H9 (cell line): ENCODE data around the gene UBASH3A. TPM values are rescaled to one million over a fixed set of nuclear protein-coding genes. Genes with fewer than 3 reads are reported as not detected.

ENCODE experiments used
- DNase-seq: peaks from one replicate; pipeline ENCODE4 v3.0.0-alpha.2; 2017
- H2AFZ ChIP-seq: one replicate; pipeline ENCODE4 v1.6.1; 2013; ENCODE audit warnings: mild to moderate bottlenecking, low read length, control low read depth, moderate library complexity
- H2AK5ac ChIP-seq: 2 replicates; pipeline ENCODE4 v1.6.1; 2013; ENCODE audit warnings: low read length, control low read depth, mixed read lengths; ENCODE audit not compliant: insufficient read length
- H2BK120ac ChIP-seq: one replicate; pipeline ENCODE4 v1.6.1; 2013; ENCODE audit warnings: low read depth, mild to moderate bottlenecking, low read length, control low read depth, inconsistent platforms; ENCODE audit not compliant: poor library complexity, severe bottlenecking
- H2BK12ac ChIP-seq: 2 replicates; pipeline ENCODE4 v1.6.1; 2013; ENCODE audit warnings: low read length, control low read depth, mixed read lengths, low read depth; ENCODE audit not compliant: insufficient read length
- H2BK15ac ChIP-seq: 2 replicates; pipeline ENCODE4 v1.6.1; 2013; ENCODE audit warnings: low read depth, low read length, control low read depth
- H2BK20ac ChIP-seq: one replicate; pipeline ENCODE4 v1.6.1; 2013; ENCODE audit warnings: low read depth, mild to moderate bottlenecking, low read length, control low read depth, inconsistent platforms; ENCODE audit not compliant: poor library complexity, severe bottlenecking
- H2BK5ac ChIP-seq: 2 replicates; pipeline ENCODE4 v1.6.1; 2013; ENCODE audit warnings: low read length, control low read depth, mixed read lengths; ENCODE audit not compliant: insufficient read length
- H3K14ac ChIP-seq: 2 replicates; pipeline ENCODE4 v1.6.1; 2013; ENCODE audit warnings: low read length, control low read depth; ENCODE audit not compliant: insufficient read depth
- H3K18ac ChIP-seq: 2 replicates; pipeline ENCODE4 v1.6.1; 2013; ENCODE audit warnings: low read depth, mild to moderate bottlenecking, mixed read lengths, low read length, control low read depth; ENCODE audit not compliant: insufficient read length
- H3K23ac ChIP-seq: 2 replicates; pipeline ENCODE4 v1.6.1; 2013; ENCODE audit warnings: low read length, control low read depth, mixed read lengths, low read depth; ENCODE audit not compliant: insufficient read length
- H3K23me2 ChIP-seq: 2 replicates; pipeline ENCODE4 v1.6.1; 2013; ENCODE audit warnings: low read depth, mild to moderate bottlenecking, mixed read lengths, low read length, control low read depth; ENCODE audit not compliant: insufficient read length, poor library complexity, severe bottlenecking
- H3K27ac ChIP-seq: 2 replicates; pipeline ENCODE4 v1.5.1; 2013; ENCODE audit warnings: low read length, control low read depth, mixed read lengths, low read depth; ENCODE audit not compliant: insufficient read length
- H3K27me3 ChIP-seq: 2 replicates; pipeline ENCODE4 v1.6.1; 2013; ENCODE audit warnings: low read length, control low read depth, inconsistent platforms; ENCODE audit not compliant: insufficient read depth
- H3K4ac ChIP-seq: 2 replicates; pipeline ENCODE4 v1.6.1; 2013; ENCODE audit warnings: low read depth, mild to moderate bottlenecking, control low read depth, inconsistent platforms, low read length, moderate library complexity
- H3K4me1 ChIP-seq: 2 replicates; pipeline ENCODE4 v1.6.1; 2013; ENCODE audit warnings: low read length, control low read depth, inconsistent platforms; ENCODE audit not compliant: insufficient read depth
- H3K4me2 ChIP-seq: 2 replicates; pipeline ENCODE4 v1.6.1; 2013; ENCODE audit warnings: low read length, control low read depth, mixed read lengths; ENCODE audit not compliant: insufficient read length, insufficient read depth
- H3K56ac ChIP-seq: 2 replicates; pipeline ENCODE4 v1.6.1; 2013; ENCODE audit warnings: low read depth, mild to moderate bottlenecking, mixed read lengths, low read length, control low read depth; ENCODE audit not compliant: insufficient read length
- H3K79me1 ChIP-seq: 2 replicates; pipeline ENCODE4 v1.6.1; 2013; ENCODE audit warnings: low read depth, mild to moderate bottlenecking, moderate library complexity, low read length, control low read depth, inconsistent platforms; ENCODE audit not compliant: insufficient read depth, poor library complexity, severe bottlenecking
- H3K79me2 ChIP-seq: 2 replicates; pipeline ENCODE4 v1.6.1; 2013; ENCODE audit warnings: low read length, control low read depth, inconsistent platforms; ENCODE audit not compliant: insufficient read depth
- H3K9ac ChIP-seq: 2 replicates; pipeline ENCODE4 v1.6.1; 2013; ENCODE audit warnings: low read length, control low read depth, mixed read lengths; ENCODE audit not compliant: insufficient read length; ENCODE audit errors: extremely low read depth
- H3K9me3 ChIP-seq: one replicate; pipeline ENCODE4 v1.6.1; 2013; ENCODE audit warnings: low read depth, low read length, inconsistent platforms; ENCODE audit not compliant: control insufficient read depth
- H3T11ph ChIP-seq: one replicate; pipeline ENCODE4 v1.6.1; 2013; ENCODE audit warnings: mild to moderate bottlenecking, low read length, control low read depth, inconsistent platforms
- H4K20me1 ChIP-seq: one replicate; pipeline ENCODE4 v1.6.1; 2013; ENCODE audit not compliant: control insufficient read depth, insufficient read length, insufficient read depth
- H4K5ac ChIP-seq: 2 replicates; pipeline ENCODE4 v1.6.1; 2013; ENCODE audit warnings: low read depth, mild to moderate bottlenecking, mixed read lengths, low read length, control low read depth; ENCODE audit not compliant: insufficient read length
- H4K8ac ChIP-seq: replicated peaks from 2 replicates; pipeline ENCODE4 v1.6.1; 2013; ENCODE audit warnings: low read length, control low read depth, mixed read lengths, low read depth; ENCODE audit not compliant: insufficient read length
- H4K91ac ChIP-seq: 2 replicates; pipeline ENCODE4 v1.6.1; 2013; ENCODE audit warnings: low read depth, mild to moderate bottlenecking, moderate library complexity, mixed read lengths, low read length, control low read depth; ENCODE audit not compliant: insufficient read length
- H3K27ac Mint-ChIP-seq, 3 experiments: 2 replicates in 2 of 3; 3 replicates in 1 of 3; pipeline ENCODE4 v1.8.0; 2020 to 2021; ENCODE audit warnings: mixed read lengths in 3 of 3, mild to moderate bottlenecking in 1 of 3, moderate library complexity in 1 of 3
- H3K27me3 Mint-ChIP-seq: 2 replicates; pipeline ENCODE4 v1.8.0; 2021; ENCODE audit warnings: low read depth, mild to moderate bottlenecking, moderate library complexity, mixed read lengths
- H3K36me3 Mint-ChIP-seq, 3 experiments: 2 replicates in 2 of 3; 3 replicates in 1 of 3; pipeline ENCODE4 v1.8.0; 2020 to 2021; ENCODE audit warnings: low read depth in 3 of 3, mixed read lengths in 3 of 3; ENCODE audit not compliant: insufficient read depth in 1 of 3
- H3K4me1 Mint-ChIP-seq, 2 experiments: 2 replicates each; pipeline ENCODE4 v1.8.0; 2020; ENCODE audit warnings: mixed read lengths in 2 of 2
- H3K4me3 Mint-ChIP-seq, 2 experiments: 2 replicates in 1 of 2; 3 replicates in 1 of 2; pipeline ENCODE4 v1.8.0; 2020 to 2021; ENCODE audit warnings: mild to moderate bottlenecking in 2 of 2, mixed read lengths in 2 of 2, moderate library complexity in 1 of 2
- H3K9me3 Mint-ChIP-seq, 2 experiments: 2 replicates in 1 of 2; 3 replicates in 1 of 2; pipeline ENCODE4 v1.8.0; 2020; ENCODE audit warnings: mild to moderate bottlenecking in 2 of 2, mixed read lengths in 2 of 2, moderate library complexity in 1 of 2
- WGBS: extraction: QIAGEN DNeasy Blood & Tissue Kit; methylation state at CpG from one replicate; pipeline ENCODE4 v1.1.7; 2013; ENCODE audit warnings: missing lambda C conversion rate, low lambda C conversion rate, mixed read lengths; ENCODE audit not compliant: insufficient read length; ENCODE audit errors: extremely low coverage; 5-methylcytosine and 5-hydroxymethylcytosine counted together
- total RNA-seq: library from RNA; stranded (reverse); gene quantifications from 2 replicates; pipeline ENCODE4 v1.2.1, GENCODE V29; 2021
- TF ChIP-seq, protein P1 (sequence below): fragments of 200-600 bp; sonication (generic); conservative IDR thresholded peaks from 3 replicates; pipeline ENCODE4 v1.8.0; 2021; ENCODE audit warnings: antibody characterized with exemption, mild to moderate bottlenecking

Gene UBASH3A
- total RNA-seq, 1 experiment from 2014 or later, result not detected

DNA sequence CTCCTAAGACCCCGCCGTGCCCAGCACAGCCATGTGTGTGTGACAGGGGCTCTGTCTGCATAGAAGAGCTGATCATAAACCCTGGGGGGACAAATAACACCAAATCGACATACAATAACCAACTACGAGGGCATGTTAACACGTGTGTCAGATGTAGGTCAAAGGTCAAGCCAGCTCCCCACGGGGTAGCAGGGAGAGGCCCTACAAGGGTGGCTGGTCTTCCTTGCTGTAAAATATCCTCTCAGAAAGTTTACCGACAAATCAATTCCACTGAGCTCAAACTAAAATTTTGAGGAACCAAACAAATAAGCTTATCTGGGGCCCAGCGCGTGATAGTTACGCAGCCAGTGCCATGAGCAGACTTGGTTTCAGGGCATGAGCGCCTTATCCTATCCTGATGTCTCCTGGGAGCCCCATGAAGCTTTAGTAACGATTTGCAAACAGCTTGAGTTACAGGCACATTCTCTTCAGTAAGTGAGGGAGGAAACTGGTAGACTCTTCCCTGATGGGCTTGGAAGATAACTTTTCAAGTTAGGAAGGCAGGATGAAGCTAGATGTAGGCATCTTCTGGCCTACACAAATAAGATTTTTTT is 5.2 kb upstream of the UBASH3A start:
- Histone ChIP-seq H3K56ac (no peak overlapping the region), H3T11ph (no peak overlapping the region), H3K14ac (no peak overlapping the region), H4K91ac (no peak overlapping the region), H3K4me2 (no peak overlapping the region), H4K8ac (no peak overlapping the region), H3K27ac (no peak overlapping the region), H4K5ac (no peak overlapping the region), H2BK120ac (no peak overlapping the region), H3K9ac (no peak overlapping the region), H4K20me1 (no peaks in the 10 kb centered on the region), H3K23me2 (no peaks in the 10 kb centered on the region), H2BK5ac (no peak overlapping the region), H3K27me3 (no peaks in the 10 kb centered on the region), H2BK15ac (no peak overlapping the region), H2AK5ac (no peak overlapping the region), H3K79me1 (no peaks in the 10 kb centered on the region), H2BK20ac (no peak overlapping the region), H3K23ac (no peak overlapping the region), H2AFZ (no peak overlapping the region), H3K4me1 (no peaks in the 10 kb centered on the region), H3K18ac (no peak overlapping the region), H3K9me3 (no peaks in the 10 kb centered on the region), H2BK12ac (no peak overlapping the region), H3K4ac (no peak overlapping the region), H3K79me2 (no peaks in the 10 kb centered on the region)
- Mint-ChIP-seq H3K27me3 (peaks cover 2% of the 10 kb centered on the region), H3K4me3 (no peak overlapping the region), H3K27ac (peak overlapping the region in 1 of 3 experiments; percentile 21; a peak in 1 of 7 replicates), H3K4me1 (peaks cover 22 to 24% of the 10 kb centered on the region in 2 experiments), H3K36me3 (no peaks in the 10 kb centered on the region), H3K9me3 (no peaks in the 10 kb centered on the region)
- DNase-seq, result no peak
- no CpG with 5 or more reads among the region's 12 CpGs for WGBS
- TF ChIP-seq, protein P1, sequence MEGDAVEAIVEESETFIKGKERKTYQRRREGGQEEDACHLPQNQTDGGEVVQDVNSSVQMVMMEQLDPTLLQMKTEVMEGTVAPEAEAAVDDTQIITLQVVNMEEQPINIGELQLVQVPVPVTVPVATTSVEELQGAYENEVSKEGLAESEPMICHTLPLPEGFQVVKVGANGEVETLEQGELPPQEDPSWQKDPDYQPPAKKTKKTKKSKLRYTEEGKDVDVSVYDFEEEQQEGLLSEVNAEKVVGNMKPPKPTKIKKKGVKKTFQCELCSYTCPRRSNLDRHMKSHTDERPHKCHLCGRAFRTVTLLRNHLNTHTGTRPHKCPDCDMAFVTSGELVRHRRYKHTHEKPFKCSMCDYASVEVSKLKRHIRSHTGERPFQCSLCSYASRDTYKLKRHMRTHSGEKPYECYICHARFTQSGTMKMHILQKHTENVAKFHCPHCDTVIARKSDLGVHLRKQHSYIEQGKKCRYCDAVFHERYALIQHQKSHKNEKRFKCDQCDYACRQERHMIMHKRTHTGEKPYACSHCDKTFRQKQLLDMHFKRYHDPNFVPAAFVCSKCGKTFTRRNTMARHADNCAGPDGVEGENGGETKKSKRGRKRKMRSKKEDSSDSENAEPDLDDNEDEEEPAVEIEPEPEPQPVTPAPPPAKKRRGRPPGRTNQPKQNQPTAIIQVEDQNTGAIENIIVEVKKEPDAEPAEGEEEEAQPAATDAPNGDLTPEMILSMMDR, result no peak
